GM23338 (cell line): ENCODE measurements around the gene CDK5RAP1. TPM values are rescaled to one million over a fixed set of nuclear protein-coding genes. Genes with fewer than 3 reads are reported as not detected.

Experiments
- ATAC-seq: fragments of 200-7000 bp; cut with Tn5 transposase; 3 replicates; pipeline ENCODE4 v1.9.1; 2020
- DNase-seq: peaks from one replicate; pipeline ENCODE4 v3.0.0-alpha.2; 2015; ENCODE audit warnings: low spot score
- H2AFZ ChIP-seq: fragments of 200-600 bp; sonication (generic); 2 replicates; pipeline ENCODE4 v1.8.0; 2016; ENCODE audit warnings: antibody characterized with exemption, mild to moderate bottlenecking, moderate library complexity
- H3F3A ChIP-seq: fragments of 200-600 bp; sonication (generic); replicated peaks from 2 replicates; pipeline ENCODE4 v1.8.0; 2017; ENCODE audit warnings: antibody characterized with exemption, mixed run types, low read depth
- H3K27ac ChIP-seq: fragments of 200-600 bp; sonication (generic); 2 replicates; pipeline ENCODE4 v1.6.1; 2016; ENCODE audit warnings: low read depth
- H3K27me3 ChIP-seq: fragments of 200-600 bp; sonication (generic); 2 replicates; pipeline ENCODE4 v1.8.0; 2016; ENCODE audit warnings: mild to moderate bottlenecking, mixed run types, moderate library complexity; ENCODE audit not compliant: insufficient read depth
- H3K36me3 ChIP-seq: fragments of 200-600 bp; sonication (generic); 2 replicates; pipeline ENCODE4 v1.8.0; 2016; ENCODE audit warnings: mild to moderate bottlenecking; ENCODE audit not compliant: insufficient read depth
- H3K4me1 ChIP-seq: fragments of 200-600 bp; sonication (generic); 2 replicates; pipeline ENCODE4 v1.8.0; 2016; ENCODE audit warnings: mild to moderate bottlenecking, moderate library complexity; ENCODE audit not compliant: insufficient read depth
- H3K4me2 ChIP-seq: fragments of 200-600 bp; sonication (generic); 2 replicates; pipeline ENCODE4 v1.7.1; 2017; ENCODE audit warnings: mixed run types
- H3K4me3 ChIP-seq: fragments of 200-600 bp; sonication (generic); 2 replicates; pipeline ENCODE4 v1.6.1; 2016; ENCODE audit warnings: mixed run types
- H3K79me2 ChIP-seq: fragments of 200-600 bp; sonication (generic); replicated peaks from 2 replicates; pipeline ENCODE4 v1.8.0; 2017; ENCODE audit warnings: mild to moderate bottlenecking; ENCODE audit not compliant: insufficient read depth
- H3K9me2 ChIP-seq: fragments of 200-600 bp; sonication (generic); 2 replicates; pipeline ENCODE4 v1.8.0; 2017; ENCODE audit not compliant: insufficient read depth
- H4K20me1 ChIP-seq: fragments of 200-600 bp; sonication (generic); replicated peaks from 2 replicates; pipeline ENCODE4 v1.8.0; 2017; ENCODE audit warnings: mild to moderate bottlenecking; ENCODE audit not compliant: insufficient read depth
- H3K27ac Mint-ChIP-seq: 2 replicates; pipeline ENCODE4 v1.8.0; 2020; ENCODE audit warnings: inconsistent platforms, mild to moderate bottlenecking, moderate library complexity, mixed read lengths
- H3K27me3 Mint-ChIP-seq: 3 replicates; pipeline ENCODE4 v1.8.0; 2022; ENCODE audit warnings: low read depth, mild to moderate bottlenecking, moderate library complexity, mixed read lengths, inconsistent platforms; ENCODE audit not compliant: insufficient read depth, poor library complexity
- H3K36me3 Mint-ChIP-seq: 3 replicates; pipeline ENCODE4 v1.8.0; 2021; ENCODE audit warnings: low read depth, mild to moderate bottlenecking, inconsistent platforms, moderate library complexity, mixed read lengths
- H3K4me1 Mint-ChIP-seq: 3 replicates; pipeline ENCODE4 v1.8.0; 2020; ENCODE audit warnings: mild to moderate bottlenecking, inconsistent platforms, mixed read lengths
- H3K4me3 Mint-ChIP-seq: 3 replicates; pipeline ENCODE4 v1.8.0; 2021; ENCODE audit warnings: moderate library complexity, mild to moderate bottlenecking, inconsistent platforms, mixed read lengths
- H3K9me3 Mint-ChIP-seq: 3 replicates; pipeline ENCODE4 v1.8.0; 2020; ENCODE audit warnings: moderate library complexity, mild to moderate bottlenecking, inconsistent platforms, mixed read lengths
- CREB1 ChIP-seq: fragments of 250-450 bp; sonication (Bioruptor Pico); IDR thresholded peaks from 2 replicates; pipeline ENCODE4 v1.5.0; 2020; ENCODE audit warnings: low read depth, mild to moderate bottlenecking, moderate library complexity
- EZH2 ChIP-seq: fragments of 200-600 bp; sonication (generic); IDR thresholded peaks from one replicate; pipeline ENCODE4 v1.8.0; 2017; ENCODE audit warnings: antibody characterized with exemption, mild to moderate bottlenecking, low read depth; ENCODE audit not compliant: unreplicated experiment
- JUNB ChIP-seq: IDR thresholded peaks from one replicate; pipeline ENCODE4 v1.6.1; 2016; ENCODE audit warnings: antibody characterized with exemption; ENCODE audit not compliant: unreplicated experiment
- NANOG ChIP-seq: IDR thresholded peaks from 2 replicates; pipeline ENCODE4 v1.6.1; 2016; ENCODE audit warnings: antibody characterized with exemption, borderline replicate concordance
- POLR2AphosphoS5 ChIP-seq: IDR thresholded peaks from 2 replicates; pipeline ENCODE4 v1.6.1; 2016; ENCODE audit warnings: antibody characterized with exemption, low read depth
- STAT1 ChIP-seq: IDR thresholded peaks from one replicate; pipeline ENCODE4 v1.6.1; 2016; ENCODE audit warnings: antibody characterized with exemption; ENCODE audit not compliant: unreplicated experiment
- ZNF114 ChIP-seq: fragments of 250-450 bp; sonication (Bioruptor Pico); IDR thresholded peaks from 2 replicates; pipeline ENCODE4 v1.5.0; 2020; ENCODE audit warnings: mild to moderate bottlenecking, moderate library complexity
- ZNF331 ChIP-seq: fragments of 250-450 bp; sonication (Bioruptor Pico); IDR thresholded peaks from 2 replicates; pipeline ENCODE4 v1.5.0; 2020; ENCODE audit warnings: low read depth, mild to moderate bottlenecking, moderate library complexity
- polyA plus RNA-seq: library from polyadenylated mRNA; unstranded; fragments of >200 nt; fragmentation: Nextera tagmentation; extraction: Ambion mirVana; gene quantifications from 2 replicates; pipeline ENCODE4 v1.2.1, GENCODE V29; 2016
- total RNA-seq: library from RNA; depleted of rRNA; stranded (reverse); fragments of >200 nt; shearing (Covaris generic); gene quantifications from 2 replicates; pipeline ENCODE4 v1.2.3, GENCODE V29; 2014
- TF ChIP-seq, protein P1 (sequence below): fragments of 250-450 bp; sonication (Bioruptor Pico); IDR thresholded peaks from 2 replicates; pipeline ENCODE4 v1.5.0; 2020; ENCODE audit warnings: mild to moderate bottlenecking, moderate library complexity
- TF ChIP-seq, protein P2 (sequence below), 2 experiments: fragments of 200-600 bp in 1 of 2; sonication (generic) in 1 of 2; conservative IDR thresholded peaks; 2 replicates each; pipeline versions ENCODE4 v1.5.1 to v1.6.1; 2016 to 2017; ENCODE audit warnings: antibody characterized with exemption in 2 of 2, low read depth in 2 of 2, mild to moderate bottlenecking in 2 of 2, moderate library complexity in 1 of 2
- TF ChIP-seq, protein P3 (sequence below): IDR thresholded peaks from one replicate; pipeline ENCODE4 v1.6.1; 2018; ENCODE audit warnings: antibody characterized with exemption; ENCODE audit not compliant: unreplicated experiment

The CDK5RAP1 gene
- total and polyA plus RNA-seq, 2 experiments from 2014 or later: 33.8 to 38.1 TPM

DNA sequence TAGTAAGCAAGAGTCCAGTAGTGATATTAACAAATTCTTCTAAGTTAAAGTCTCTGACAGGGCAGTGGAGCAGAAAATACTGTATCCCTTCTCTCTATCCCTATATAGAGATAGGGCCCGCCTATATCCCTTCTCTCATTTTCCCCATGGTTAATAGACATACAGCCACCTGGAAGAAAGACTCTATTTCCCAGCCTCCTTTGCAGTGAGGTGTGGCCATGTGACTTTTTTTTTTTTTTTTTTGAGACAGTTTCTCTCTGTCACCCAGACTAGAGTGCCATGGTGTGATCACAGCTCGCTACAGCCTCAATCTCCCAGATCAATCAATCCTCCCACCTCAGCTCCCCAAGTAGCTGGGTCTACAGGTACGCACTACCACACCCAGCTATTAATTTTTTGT lies 16.7 kb upstream of the CDK5RAP1 start:
- Histone ChIP-seq H3K36me3 (no peaks in the 10 kb centered on the region), H4K20me1 (no peaks in the 10 kb centered on the region; the same call in 1 of the 2 replicates), H3F3A (no peaks in the 10 kb centered on the region), H3K27ac (no peak overlapping the region), H3K79me2 (no peaks in the 10 kb centered on the region), H3K27me3 (no peaks in the 10 kb centered on the region), H3K4me2 (no peak overlapping the region), H2AFZ (no peak overlapping the region), H3K9me2 (no peaks in the 10 kb centered on the region), H3K4me1 (no peaks in the 10 kb centered on the region), H3K4me3 (no peak overlapping the region)
- DNase-seq: no peak
- no peak overlapping the region for H3K27ac Mint-ChIP-seq
- ATAC-seq: peak; percentile 52
- H3K36me3 Mint-ChIP-seq: no peaks in the 10 kb centered on the region
- no peak overlapping the region for H3K4me3 Mint-ChIP-seq
- H3K27me3 Mint-ChIP-seq: no peaks in the 10 kb centered on the region
- H3K9me3 Mint-ChIP-seq: no peaks in the 10 kb centered on the region
- no peaks in the 10 kb centered on the region for H3K4me1 Mint-ChIP-seq
- TF ChIP-seq, protein P1, sequence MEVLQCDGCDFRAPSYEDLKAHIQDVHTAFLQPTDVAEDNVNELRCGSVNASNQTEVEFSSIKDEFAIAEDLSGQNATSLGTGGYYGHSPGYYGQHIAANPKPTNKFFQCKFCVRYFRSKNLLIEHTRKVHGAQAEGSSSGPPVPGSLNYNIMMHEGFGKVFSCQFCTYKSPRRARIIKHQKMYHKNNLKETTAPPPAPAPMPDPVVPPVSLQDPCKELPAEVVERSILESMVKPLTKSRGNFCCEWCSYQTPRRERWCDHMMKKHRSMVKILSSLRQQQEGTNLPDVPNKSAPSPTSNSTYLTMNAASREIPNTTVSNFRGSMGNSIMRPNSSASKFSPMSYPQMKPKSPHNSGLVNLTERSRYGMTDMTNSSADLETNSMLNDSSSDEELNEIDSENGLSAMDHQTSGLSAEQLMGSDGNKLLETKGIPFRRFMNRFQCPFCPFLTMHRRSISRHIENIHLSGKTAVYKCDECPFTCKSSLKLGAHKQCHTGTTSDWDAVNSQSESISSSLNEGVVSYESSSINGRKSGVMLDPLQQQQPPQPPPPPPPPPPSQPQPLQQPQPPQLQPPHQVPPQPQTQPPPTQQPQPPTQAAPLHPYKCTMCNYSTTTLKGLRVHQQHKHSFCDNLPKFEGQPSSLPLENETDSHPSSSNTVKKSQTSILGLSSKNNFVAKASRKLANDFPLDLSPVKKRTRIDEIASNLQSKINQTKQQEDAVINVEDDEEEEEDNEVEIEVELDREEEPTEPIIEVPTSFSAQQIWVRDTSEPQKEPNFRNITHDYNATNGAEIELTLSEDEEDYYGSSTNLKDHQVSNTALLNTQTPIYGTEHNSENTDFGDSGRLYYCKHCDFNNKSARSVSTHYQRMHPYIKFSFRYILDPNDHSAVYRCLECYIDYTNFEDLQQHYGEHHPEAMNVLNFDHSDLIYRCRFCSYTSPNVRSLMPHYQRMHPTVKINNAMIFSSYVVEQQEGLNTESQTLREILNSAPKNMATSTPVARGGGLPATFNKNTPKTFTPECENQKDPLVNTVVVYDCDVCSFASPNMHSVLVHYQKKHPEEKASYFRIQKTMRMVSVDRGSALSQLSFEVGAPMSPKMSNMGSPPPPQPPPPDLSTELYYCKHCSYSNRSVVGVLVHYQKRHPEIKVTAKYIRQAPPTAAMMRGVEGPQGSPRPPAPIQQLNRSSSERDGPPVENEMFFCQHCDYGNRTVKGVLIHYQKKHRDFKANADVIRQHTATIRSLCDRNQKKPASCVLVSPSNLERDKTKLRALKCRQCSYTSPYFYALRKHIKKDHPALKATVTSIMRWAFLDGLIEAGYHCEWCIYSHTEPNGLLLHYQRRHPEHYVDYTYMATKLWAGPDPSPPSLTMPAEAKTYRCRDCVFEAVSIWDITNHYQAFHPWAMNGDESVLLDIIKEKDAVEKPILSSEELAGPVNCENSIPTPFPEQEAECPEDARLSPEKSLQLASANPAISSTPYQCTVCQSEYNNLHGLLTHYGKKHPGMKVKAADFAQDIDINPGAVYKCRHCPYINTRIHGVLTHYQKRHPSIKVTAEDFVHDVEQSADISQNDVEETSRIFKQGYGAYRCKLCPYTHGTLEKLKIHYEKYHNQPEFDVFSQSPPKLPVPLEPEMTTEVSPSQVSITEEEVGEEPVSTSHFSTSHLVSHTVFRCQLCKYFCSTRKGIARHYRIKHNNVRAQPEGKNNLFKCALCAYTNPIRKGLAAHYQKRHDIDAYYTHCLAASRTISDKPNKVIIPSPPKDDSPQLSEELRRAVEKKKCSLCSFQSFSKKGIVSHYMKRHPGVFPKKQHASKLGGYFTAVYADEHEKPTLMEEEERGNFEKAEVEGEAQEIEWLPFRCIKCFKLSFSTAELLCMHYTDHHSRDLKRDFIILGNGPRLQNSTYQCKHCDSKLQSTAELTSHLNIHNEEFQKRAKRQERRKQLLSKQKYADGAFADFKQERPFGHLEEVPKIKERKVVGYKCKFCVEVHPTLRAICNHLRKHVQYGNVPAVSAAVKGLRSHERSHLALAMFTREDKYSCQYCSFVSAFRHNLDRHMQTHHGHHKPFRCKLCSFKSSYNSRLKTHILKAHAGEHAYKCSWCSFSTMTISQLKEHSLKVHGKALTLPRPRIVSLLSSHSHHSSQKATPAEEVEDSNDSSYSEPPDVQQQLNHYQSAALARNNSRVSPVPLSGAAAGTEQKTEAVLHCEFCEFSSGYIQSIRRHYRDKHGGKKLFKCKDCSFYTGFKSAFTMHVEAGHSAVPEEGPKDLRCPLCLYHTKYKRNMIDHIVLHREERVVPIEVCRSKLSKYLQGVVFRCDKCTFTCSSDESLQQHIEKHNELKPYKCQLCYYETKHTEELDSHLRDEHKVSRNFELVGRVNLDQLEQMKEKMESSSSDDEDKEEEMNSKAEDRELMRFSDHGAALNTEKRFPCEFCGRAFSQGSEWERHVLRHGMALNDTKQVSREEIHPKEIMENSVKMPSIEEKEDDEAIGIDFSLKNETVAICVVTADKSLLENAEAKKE (CRISPR knock-in tag): no peak
- TF ChIP-seq STAT1 (no peak), POLR2AphosphoS5 (no peak), NANOG (no peak), JUNB (no peak), EZH2 (no peak), ZNF114 (CRISPR knock-in tag) (no peak), ZNF331 (CRISPR knock-in tag) (no peak), CREB1 (no peak)
- TF ChIP-seq, protein P2, sequence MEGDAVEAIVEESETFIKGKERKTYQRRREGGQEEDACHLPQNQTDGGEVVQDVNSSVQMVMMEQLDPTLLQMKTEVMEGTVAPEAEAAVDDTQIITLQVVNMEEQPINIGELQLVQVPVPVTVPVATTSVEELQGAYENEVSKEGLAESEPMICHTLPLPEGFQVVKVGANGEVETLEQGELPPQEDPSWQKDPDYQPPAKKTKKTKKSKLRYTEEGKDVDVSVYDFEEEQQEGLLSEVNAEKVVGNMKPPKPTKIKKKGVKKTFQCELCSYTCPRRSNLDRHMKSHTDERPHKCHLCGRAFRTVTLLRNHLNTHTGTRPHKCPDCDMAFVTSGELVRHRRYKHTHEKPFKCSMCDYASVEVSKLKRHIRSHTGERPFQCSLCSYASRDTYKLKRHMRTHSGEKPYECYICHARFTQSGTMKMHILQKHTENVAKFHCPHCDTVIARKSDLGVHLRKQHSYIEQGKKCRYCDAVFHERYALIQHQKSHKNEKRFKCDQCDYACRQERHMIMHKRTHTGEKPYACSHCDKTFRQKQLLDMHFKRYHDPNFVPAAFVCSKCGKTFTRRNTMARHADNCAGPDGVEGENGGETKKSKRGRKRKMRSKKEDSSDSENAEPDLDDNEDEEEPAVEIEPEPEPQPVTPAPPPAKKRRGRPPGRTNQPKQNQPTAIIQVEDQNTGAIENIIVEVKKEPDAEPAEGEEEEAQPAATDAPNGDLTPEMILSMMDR (conservative IDR thresholded peaks at IDR 0.05; ENCODE audit: low read depth in 2 of 2): no peak
- TF ChIP-seq, protein P3, sequence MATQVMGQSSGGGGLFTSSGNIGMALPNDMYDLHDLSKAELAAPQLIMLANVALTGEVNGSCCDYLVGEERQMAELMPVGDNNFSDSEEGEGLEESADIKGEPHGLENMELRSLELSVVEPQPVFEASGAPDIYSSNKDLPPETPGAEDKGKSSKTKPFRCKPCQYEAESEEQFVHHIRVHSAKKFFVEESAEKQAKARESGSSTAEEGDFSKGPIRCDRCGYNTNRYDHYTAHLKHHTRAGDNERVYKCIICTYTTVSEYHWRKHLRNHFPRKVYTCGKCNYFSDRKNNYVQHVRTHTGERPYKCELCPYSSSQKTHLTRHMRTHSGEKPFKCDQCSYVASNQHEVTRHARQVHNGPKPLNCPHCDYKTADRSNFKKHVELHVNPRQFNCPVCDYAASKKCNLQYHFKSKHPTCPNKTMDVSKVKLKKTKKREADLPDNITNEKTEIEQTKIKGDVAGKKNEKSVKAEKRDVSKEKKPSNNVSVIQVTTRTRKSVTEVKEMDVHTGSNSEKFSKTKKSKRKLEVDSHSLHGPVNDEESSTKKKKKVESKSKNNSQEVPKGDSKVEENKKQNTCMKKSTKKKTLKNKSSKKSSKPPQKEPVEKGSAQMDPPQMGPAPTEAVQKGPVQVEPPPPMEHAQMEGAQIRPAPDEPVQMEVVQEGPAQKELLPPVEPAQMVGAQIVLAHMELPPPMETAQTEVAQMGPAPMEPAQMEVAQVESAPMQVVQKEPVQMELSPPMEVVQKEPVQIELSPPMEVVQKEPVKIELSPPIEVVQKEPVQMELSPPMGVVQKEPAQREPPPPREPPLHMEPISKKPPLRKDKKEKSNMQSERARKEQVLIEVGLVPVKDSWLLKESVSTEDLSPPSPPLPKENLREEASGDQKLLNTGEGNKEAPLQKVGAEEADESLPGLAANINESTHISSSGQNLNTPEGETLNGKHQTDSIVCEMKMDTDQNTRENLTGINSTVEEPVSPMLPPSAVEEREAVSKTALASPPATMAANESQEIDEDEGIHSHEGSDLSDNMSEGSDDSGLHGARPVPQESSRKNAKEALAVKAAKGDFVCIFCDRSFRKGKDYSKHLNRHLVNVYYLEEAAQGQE: no peak
